K562 (cell line): ENCODE measurements around the gene DMAC2L. TPM values are rescaled to one million over a fixed set of nuclear protein-coding genes. Genes with fewer than 3 reads are reported as not detected.
A peak's percentile ranks its signal among the peaks of the same experiment; 100 is the strongest.

Experiments used
- microRNA-seq: library from miRNA; unstranded; fragments of <30 nt; microRNA quantifications from one replicate; pipeline ENCODE4, GENCODE V29; 2018; ENCODE audit warnings: borderline microRNAs expressed
- polyA plus RNA-seq, 8 experiments: library from polyadenylated mRNA; depleted of rRNA in 4 of 8; stranded (reverse) in 5 of 8; unstranded in 3 of 8; fragments of >200 nt; fragmentation: Nextera tagmentation in 2 of 8; fragmentation: Illumina TruSeq in 1 of 8; extraction: Ambion mirVana in 2 of 8; extraction: Trizol in 1 of 8; gene quantifications; 2 replicates each; pipeline versions ENCODE4 v1.2.1 to v1.2.3, GENCODE V29; 2011 to 2014; ENCODE audit warnings: inconsistent platforms in 1 of 8, missing spikeins in 1 of 8
- small RNA-seq: library from RNA; depleted of rRNA; stranded (forward); fragments of <200 nt; gene quantifications from one replicate; pipeline ENCODE3, GENCODE V24; 2014
- total RNA-seq, 7 experiments: library from RNA; depleted of rRNA in 6 of 7; stranded (reverse); fragments of >200 nt in 6 of 7; fragmentation: Illumina TruSeq in 2 of 7; extraction: Trizol in 2 of 7; gene quantifications; 2 replicates each; pipeline versions ENCODE4 v1.2.1 to v1.2.3, GENCODE V29; 2011 to 2021; ENCODE audit warnings: low replicate concordance in 1 of 7

Gene DMAC2L
- total and polyA plus RNA-seq, 9 of the 15 experiments (the other 6 are each of a cell fraction or from before 2014, with no cell fraction given): 4.0 to 37.2 (median 9.3) TPM

Small RNA genes within 50 kb of the gene (microRNA-seq; reads per million reads assigned to microRNA genes)
- 1.5 reads per million, percentile 17 among the genes with 10 or more reads in this experiment for gene MIR4504

Small RNA genes within 50 kb of the gene (small RNA-seq; reads per million reads assigned to genes)
- 0.15 reads per million for gene MIR4504

Other genes with a start within 250 kb of the DMAC2L start
- 3.7 and 5.1 TPM in 2 replicates for gene VCPKMT, start 195.8 kb upstream of the DMAC2L start, total RNA-seq (2014; rRNA removed)
- gene VCPKMT, start 195.8 kb upstream of the DMAC2L start, total RNA-seq (2014; rRNA removed; fragmentation: Illumina TruSeq; extraction: Trizol): 6.9 and 7.2 TPM in 2 replicates
- 6.3 and 6.7 TPM in 2 replicates for gene VCPKMT, start 195.8 kb upstream of the DMAC2L start, total RNA-seq (2015; rRNA removed; fragmentation: Illumina TruSeq; extraction: Trizol)
- gene VCPKMT, start 195.8 kb upstream of the DMAC2L start, total RNA-seq (2021): 7.1 and 7.4 TPM in 2 replicates
- 5.8 and 6.8 TPM in 2 replicates for gene VCPKMT, start 195.8 kb upstream of the DMAC2L start, polyA plus RNA-seq (2011; rRNA removed)
- gene VCPKMT, start 195.8 kb upstream of the DMAC2L start, polyA plus RNA-seq (2014; fragmentation: Illumina TruSeq; extraction: Trizol): 5.0 TPM in 2 replicates
- 1 to 10 TPM; 2.7 to 3.6 TPM for gene VCPKMT, start 195.8 kb upstream of the DMAC2L start, polyA plus RNA-seq (2014; fragmentation: Nextera tagmentation; extraction: Ambion mirVana)
- 7.8 and 10.0 TPM in 2 replicates for gene VCPKMT, start 195.8 kb upstream of the DMAC2L start, polyA plus RNA-seq (2014; rRNA removed)
- 4.5 and 5.8 TPM in 2 replicates for gene SOS2, start 80.7 kb upstream of the DMAC2L start, total RNA-seq (2014; rRNA removed)
- gene SOS2, start 80.7 kb upstream of the DMAC2L start, total RNA-seq (2014; rRNA removed; fragmentation: Illumina TruSeq; extraction: Trizol): 13.1 and 14.4 TPM in 2 replicates
- gene SOS2, start 80.7 kb upstream of the DMAC2L start, total RNA-seq (2015; rRNA removed; fragmentation: Illumina TruSeq; extraction: Trizol): 11.5 and 12.1 TPM in 2 replicates
- 9.6 and 10.5 TPM in 2 replicates for gene SOS2, start 80.7 kb upstream of the DMAC2L start, total RNA-seq (2021)
- gene SOS2, start 80.7 kb upstream of the DMAC2L start, polyA plus RNA-seq (2011; rRNA removed): 10.3 and 11.0 TPM in 2 replicates
- gene SOS2, start 80.7 kb upstream of the DMAC2L start, polyA plus RNA-seq (2014; fragmentation: Illumina TruSeq; extraction: Trizol): 9.5 and 11.4 TPM in 2 replicates
- 1 to 10 TPM; 2.2 to 3.0 TPM for gene SOS2, start 80.7 kb upstream of the DMAC2L start, polyA plus RNA-seq (2014; fragmentation: Nextera tagmentation; extraction: Ambion mirVana)
- gene SOS2, start 80.7 kb upstream of the DMAC2L start, polyA plus RNA-seq (2014; rRNA removed): 5.6 and 6.6 TPM in 2 replicates
- 14.4 and 16.1 TPM in 2 replicates for gene L2HGDH, start 95 bp upstream of the DMAC2L start, total RNA-seq (2014; rRNA removed)
- 10.5 TPM in 2 replicates for gene L2HGDH, start 95 bp upstream of the DMAC2L start, total RNA-seq (2014; rRNA removed; fragmentation: Illumina TruSeq; extraction: Trizol)
- gene L2HGDH, start 95 bp upstream of the DMAC2L start, total RNA-seq (2015; rRNA removed; fragmentation: Illumina TruSeq; extraction: Trizol): 8.8 and 9.3 TPM in 2 replicates
- gene L2HGDH, start 95 bp upstream of the DMAC2L start, total RNA-seq (2021): 10.3 and 12.7 TPM in 2 replicates
- gene L2HGDH, start 95 bp upstream of the DMAC2L start, polyA plus RNA-seq (2011; rRNA removed): 9.4 and 11.1 TPM in 2 replicates
- 10.1 TPM in 2 replicates for gene L2HGDH, start 95 bp upstream of the DMAC2L start, polyA plus RNA-seq (2014; fragmentation: Illumina TruSeq; extraction: Trizol)
- gene L2HGDH, start 95 bp upstream of the DMAC2L start, polyA plus RNA-seq (2014; fragmentation: Nextera tagmentation; extraction: Ambion mirVana): 1 to 10 TPM; 1.7 to 2.1 TPM
- 11.8 and 12.0 TPM in 2 replicates for gene L2HGDH, start 95 bp upstream of the DMAC2L start, polyA plus RNA-seq (2014; rRNA removed)
- gene CDKL1, start 84.6 kb downstream of the DMAC2L start, total RNA-seq (2014; rRNA removed): 11.1 and 18.1 TPM in 2 replicates
- 6.2 and 8.5 TPM in 2 replicates for gene CDKL1, start 84.6 kb downstream of the DMAC2L start, total RNA-seq (2014; rRNA removed; fragmentation: Illumina TruSeq; extraction: Trizol)
- gene CDKL1, start 84.6 kb downstream of the DMAC2L start, total RNA-seq (2015; rRNA removed; fragmentation: Illumina TruSeq; extraction: Trizol): 9.0 and 10.7 TPM in 2 replicates
- 7.3 and 7.5 TPM in 2 replicates for gene CDKL1, start 84.6 kb downstream of the DMAC2L start, total RNA-seq (2021)
- gene CDKL1, start 84.6 kb downstream of the DMAC2L start, polyA plus RNA-seq (2011; rRNA removed): 9.3 and 11.5 TPM in 2 replicates
- 3.7 and 35.0 TPM in 2 replicates for gene CDKL1, start 84.6 kb downstream of the DMAC2L start, polyA plus RNA-seq (2014; fragmentation: Illumina TruSeq; extraction: Trizol)
- 1 to 10 TPM; 2.3 to 4.8 TPM for gene CDKL1, start 84.6 kb downstream of the DMAC2L start, polyA plus RNA-seq (2014; fragmentation: Nextera tagmentation; extraction: Ambion mirVana)
- 4.4 and 6.9 TPM in 2 replicates for gene CDKL1, start 84.6 kb downstream of the DMAC2L start, polyA plus RNA-seq (2014; rRNA removed)
- gene MAP4K5, start 220.2 kb downstream of the DMAC2L start, total RNA-seq (2014; rRNA removed): 29.4 and 39.5 TPM in 2 replicates
- 18.0 and 18.4 TPM in 2 replicates for gene MAP4K5, start 220.2 kb downstream of the DMAC2L start, total RNA-seq (2014; rRNA removed; fragmentation: Illumina TruSeq; extraction: Trizol)
- 17.2 and 18.1 TPM in 2 replicates for gene MAP4K5, start 220.2 kb downstream of the DMAC2L start, total RNA-seq (2015; rRNA removed; fragmentation: Illumina TruSeq; extraction: Trizol)
- gene MAP4K5, start 220.2 kb downstream of the DMAC2L start, total RNA-seq (2021): 23.9 and 24.7 TPM in 2 replicates
- 12.2 and 14.4 TPM in 2 replicates for gene MAP4K5, start 220.2 kb downstream of the DMAC2L start, polyA plus RNA-seq (2011; rRNA removed)
- 15.2 and 18.0 TPM in 2 replicates for gene MAP4K5, start 220.2 kb downstream of the DMAC2L start, polyA plus RNA-seq (2014; fragmentation: Illumina TruSeq; extraction: Trizol)
- 1 to 10 TPM; 5.9 TPM for gene MAP4K5, start 220.2 kb downstream of the DMAC2L start, polyA plus RNA-seq (2014; fragmentation: Nextera tagmentation; extraction: Ambion mirVana)
- gene MAP4K5, start 220.2 kb downstream of the DMAC2L start, polyA plus RNA-seq (2014; rRNA removed): 25.8 and 28.0 TPM in 2 replicates
- not detected in 2 replicates for gene ATL1, start 247.8 kb downstream of the DMAC2L start, total RNA-seq (2014; rRNA removed)
- 0.07 TPM in 1 of 2 replicates, not detected in the other for gene ATL1, start 247.8 kb downstream of the DMAC2L start, total RNA-seq (2014; rRNA removed; fragmentation: Illumina TruSeq; extraction: Trizol)
- not detected in 2 replicates for gene ATL1, start 247.8 kb downstream of the DMAC2L start, total RNA-seq (2015; rRNA removed; fragmentation: Illumina TruSeq; extraction: Trizol)
- 0.16 TPM in 1 of 2 replicates, not detected in the other for gene ATL1, start 247.8 kb downstream of the DMAC2L start, total RNA-seq (2021)
- gene ATL1, start 247.8 kb downstream of the DMAC2L start, polyA plus RNA-seq (2011; rRNA removed): 0.15 TPM in 1 of 2 replicates, not detected in the other
- 0.04 TPM in 1 of 2 replicates, not detected in the other for gene ATL1, start 247.8 kb downstream of the DMAC2L start, polyA plus RNA-seq (2014; fragmentation: Illumina TruSeq; extraction: Trizol)
- under 1 TPM; 0.07 to 0.15 TPM for gene ATL1, start 247.8 kb downstream of the DMAC2L start, polyA plus RNA-seq (2014; fragmentation: Nextera tagmentation; extraction: Ambion mirVana)
- not detected in 2 replicates for gene ATL1, start 247.8 kb downstream of the DMAC2L start, polyA plus RNA-seq (2014; rRNA removed)